HL-60/S4 treated with retinoic acid at 250 ng/mL for 4 days and 3 days (cell line): ENCODE measurements around the gene TRERF1.
"Not testable (repeated sequence)": the region's sequence is repeated elsewhere in the genome, so short reads cannot be mapped to it uniquely, and the experiment has no call there.

Experiments used
- in situ Hi-C: fragments of 300-500 bp; cut with MboI; formaldehyde crosslinking; loops from 2 replicates; pipeline ENCODE4 v1.7.0; 2022; ENCODE audit warnings: low sequenced_read_pairs

TRERF1 gene

DNA sequence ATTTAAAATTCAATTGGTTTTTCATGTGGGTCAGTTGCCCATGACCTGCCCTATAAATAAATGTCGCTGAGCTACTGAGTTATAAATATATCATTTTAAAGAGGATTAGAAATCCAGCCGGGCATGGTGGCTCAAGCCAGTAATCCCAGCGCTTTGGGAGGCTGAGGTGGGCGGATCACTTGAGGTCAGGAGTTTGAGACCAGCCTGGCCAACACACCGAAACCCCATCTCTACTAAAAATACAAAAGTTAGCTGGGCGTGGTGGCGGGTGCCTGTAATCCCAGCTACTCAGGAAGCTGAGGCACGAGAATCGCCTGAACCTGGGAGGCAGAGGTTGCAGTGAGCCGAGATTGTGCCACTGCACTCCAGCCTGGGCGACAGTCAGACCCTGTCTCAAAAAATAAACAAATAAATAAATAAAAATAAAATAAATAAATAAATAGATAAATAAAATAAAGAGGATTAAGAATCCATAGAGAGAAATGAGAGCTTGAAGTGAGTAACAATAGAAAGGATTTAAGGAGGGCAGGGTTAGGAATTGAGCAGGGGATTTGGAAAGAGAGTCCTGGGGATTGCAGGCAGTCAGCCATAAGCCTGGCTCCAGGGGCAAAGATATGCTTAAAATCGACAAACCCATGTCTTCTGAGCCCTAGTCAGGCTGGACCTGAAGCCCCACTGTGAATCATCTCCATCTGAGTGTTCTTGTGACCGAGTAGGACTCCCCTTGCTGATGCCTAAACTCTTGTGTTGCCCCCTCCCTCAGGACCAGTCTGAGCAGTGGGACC is 249.4 kb downstream of the TRERF1 start:
- in situ Hi-C loops, result not testable (repeated sequence)

DNA sequence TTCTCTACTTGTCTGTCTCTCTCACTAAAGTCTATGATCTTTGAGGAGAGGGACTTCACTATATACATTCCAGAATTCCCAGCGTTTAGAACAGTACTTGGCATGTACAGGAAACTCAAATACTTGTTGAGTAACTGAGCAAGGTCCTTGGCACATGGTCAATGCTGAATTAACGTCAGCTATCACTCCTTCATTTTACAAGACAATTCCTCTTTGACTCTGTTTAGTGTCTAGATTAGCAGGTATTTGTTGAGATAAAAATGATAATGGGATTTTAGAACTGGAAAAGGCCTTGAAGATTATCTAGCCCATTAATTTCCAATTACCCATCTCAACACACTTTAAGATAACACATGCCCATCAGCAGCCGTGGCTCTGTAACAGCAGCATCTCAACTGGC is 250.3 kb downstream of the TRERF1 start:
- in situ Hi-C loops, result no loop called here

DNA sequence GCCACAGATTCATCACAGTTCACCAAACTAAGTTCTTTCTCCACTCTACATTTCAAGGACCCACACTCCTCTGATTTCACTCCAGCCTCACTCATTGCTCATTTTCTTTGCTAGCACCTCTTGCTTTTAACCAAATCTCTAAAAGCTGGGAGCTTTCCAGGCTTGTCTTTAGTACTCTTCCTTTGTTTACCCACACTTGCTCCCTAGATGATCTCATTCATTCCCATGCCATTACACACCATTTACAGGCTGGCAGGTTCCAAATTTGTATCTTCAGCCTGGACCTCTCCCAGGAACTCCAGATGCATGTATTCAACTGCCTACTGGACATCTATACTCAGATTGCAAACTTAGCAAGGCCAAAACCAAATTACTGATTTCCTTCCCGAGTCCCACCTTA is 251.7 kb downstream of the TRERF1 start:
- in situ Hi-C loops, result no loop called here

DNA sequence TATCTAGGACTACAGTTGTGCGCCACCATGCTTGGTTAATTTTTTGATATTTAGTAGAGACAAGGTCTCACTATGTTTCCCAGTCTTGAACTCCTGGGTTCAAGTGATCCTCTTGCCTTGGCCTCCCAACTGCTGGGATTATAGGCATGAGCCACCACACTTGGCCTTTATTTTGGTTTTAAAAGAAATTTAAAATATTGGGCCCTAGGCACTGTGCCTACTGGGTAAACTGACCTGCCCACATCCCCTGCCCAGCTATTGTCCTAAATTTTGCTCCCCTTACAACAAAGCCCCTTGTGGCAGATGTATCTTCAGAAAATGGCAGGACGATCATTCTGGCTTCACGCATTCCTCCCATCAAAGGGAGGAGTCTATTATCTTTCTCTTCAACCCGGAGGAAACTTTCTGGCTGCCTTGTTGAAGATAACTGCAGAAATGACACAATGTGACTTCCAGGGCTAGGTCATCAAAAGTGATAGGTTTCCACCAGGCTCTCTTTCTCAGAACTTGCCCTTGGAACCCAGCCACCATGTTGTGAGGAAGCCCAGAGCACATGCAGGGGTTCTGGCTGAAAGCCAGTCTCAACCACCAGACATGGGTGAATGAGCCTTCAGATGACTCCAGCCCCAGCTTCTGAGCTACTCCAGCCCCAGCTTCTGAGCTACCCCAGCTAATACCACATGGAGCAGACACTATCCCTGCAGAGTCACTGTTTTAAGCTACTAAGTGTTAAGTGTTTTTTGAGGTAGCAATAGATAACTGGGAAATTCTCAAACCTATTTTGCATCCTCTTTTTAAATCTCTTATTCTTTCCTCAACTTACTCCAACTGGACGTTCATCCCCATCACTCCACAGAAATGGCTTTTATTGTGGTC is 252.4 kb downstream of the TRERF1 start:
- in situ Hi-C loops, result no loop called here

DNA sequence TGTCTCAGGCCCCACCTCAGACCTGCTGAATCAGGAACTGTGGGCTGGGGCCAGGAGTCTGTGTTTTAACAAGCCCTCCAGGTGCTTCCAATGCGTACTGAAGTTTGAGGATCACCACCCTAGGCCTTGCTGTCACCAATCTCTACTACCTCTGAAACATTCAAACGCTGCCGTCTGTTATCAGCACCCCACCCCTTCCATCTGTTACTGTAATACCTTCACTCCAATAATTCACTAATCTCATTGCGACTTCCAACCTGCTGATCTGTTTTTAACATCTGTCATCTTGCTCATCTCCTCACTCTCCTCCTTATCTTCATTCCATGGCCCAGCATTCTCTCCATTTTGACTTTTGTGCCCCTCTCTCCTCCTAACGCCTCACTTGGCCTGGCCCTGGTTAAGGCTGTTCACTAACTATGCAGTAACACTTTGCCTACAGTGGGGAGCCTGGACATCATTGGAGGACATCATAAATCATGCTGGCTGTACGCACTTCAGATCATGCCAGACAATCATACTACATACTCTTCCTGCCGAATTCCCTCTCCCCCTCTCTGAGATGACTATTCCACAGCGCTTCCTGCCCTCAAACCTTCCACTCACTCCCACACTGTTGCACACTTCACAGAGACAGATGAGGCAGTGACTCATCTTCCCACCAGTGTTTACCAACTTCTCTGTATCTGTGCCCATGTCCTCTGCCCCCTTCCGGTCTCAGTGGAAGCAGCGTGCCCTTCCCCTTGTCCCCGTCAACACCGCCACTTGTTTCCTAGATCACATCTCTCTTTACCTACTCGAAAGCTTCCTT is 254.0 kb downstream of the TRERF1 start:
- in situ Hi-C loops, result no loop called here

DNA sequence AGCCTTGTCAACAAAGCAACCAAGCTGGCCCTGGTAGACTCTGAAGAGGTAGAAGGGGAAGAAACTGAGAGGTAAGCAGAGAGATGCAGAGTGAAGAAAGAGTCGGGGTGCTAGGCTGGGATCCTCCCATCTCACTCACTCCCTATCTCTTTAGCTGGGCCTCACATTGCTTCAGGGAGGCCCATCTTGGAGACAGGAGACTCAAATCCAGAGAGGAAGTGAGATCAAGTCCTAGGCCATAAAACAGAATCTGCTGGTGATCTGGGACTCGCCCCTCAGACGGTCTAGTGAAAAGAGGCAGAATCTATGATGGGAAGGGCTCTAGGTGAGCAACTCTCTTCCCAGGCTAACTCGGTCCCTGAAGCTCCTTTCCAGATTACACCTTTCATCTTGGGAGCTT is 256.3 kb downstream of the TRERF1 start:
- in situ Hi-C loops, result no loop called here

DNA sequence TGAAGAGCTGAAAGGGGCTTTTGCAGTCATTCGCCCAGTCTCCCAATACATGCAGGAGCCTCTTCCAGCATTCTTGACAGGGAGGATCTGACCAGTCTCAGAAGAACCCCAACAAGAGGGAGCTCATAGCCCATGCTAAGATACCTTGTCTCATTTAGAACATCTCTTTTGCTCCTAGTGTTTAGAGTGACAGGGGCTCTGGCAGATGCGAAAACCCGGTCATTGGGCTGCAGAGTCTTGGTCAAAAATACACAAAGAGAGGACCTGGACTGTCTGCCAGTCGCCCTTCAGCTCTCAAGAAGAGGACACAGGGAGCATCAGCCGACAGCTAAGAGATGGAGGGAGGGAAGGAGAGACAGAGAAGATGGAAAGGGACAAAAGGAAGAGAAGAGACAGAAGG is 257.7 kb downstream of the TRERF1 start:
- in situ Hi-C loops, result no loop called here

DNA sequence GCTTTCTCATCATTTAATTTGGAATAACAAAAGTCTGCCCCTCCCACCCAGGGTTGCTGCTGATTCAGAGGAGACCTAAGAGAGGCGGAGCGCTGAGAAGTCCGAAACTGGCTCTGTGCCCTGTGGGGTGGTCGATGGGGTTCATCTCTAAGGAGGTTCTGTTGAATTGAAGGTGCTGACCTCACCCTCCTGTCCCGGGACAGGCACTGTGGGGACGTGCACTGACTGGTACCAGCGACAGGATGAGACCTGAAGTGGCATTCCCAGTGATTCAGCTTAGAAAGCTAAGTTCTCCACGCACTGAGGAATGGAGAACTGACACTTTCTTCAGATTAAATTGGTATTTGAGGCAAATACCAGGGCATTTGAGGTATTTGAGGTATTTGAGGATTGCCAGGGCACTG is 258.2 kb downstream of the TRERF1 start:
- in situ Hi-C loops, result no loop called here

DNA sequence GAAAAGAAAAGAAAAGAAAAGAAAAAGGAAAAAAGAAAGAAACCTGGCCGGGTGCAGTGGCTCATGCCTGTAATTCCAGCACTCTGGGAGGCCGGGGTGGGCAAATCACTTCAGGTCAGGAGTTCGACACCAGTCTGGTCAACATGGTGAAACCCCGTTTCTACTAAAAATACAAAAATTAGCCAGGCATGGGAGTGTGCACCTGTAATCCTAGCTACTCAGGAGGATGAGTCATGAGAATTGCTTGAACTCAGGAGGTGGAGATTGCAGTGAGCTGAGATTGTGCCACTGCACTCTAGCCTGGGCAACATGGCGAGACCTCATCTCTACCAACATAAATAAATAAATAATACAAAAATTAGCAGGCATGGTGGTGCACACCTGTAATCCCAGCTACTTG is 259.3 kb downstream of the TRERF1 start:
- in situ Hi-C loops, result not testable (repeated sequence)

DNA sequence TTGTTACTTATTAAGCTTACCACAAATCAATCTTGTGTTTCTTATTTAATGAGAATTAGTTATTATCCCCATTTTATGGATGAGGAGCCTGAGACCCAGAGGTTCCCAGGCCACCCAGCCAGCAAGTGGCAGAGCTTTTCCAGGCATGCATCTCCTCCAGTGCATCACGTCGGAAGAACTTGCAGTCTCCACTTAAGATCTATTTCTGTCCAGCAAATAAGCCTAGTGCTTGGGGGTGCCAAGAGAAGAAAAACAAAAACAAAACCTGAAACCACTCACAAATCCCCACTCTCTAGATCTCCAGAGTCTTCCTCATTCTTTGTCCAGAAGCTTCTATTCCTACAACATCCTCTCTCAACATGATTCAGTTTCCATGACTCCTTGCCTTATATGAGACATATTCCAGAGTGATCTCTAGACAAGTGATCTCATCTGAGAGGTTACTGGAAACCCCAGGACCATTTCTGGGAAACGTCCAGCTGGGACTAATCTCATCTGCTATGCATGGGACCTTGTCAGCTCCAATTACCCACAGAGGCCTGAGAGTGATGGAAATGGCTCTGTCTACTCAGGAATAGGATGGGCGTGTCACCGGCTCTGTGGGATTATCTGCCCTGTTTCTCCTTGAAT is 261.1 kb downstream of the TRERF1 start:
- in situ Hi-C loops, result no loop called here

DNA sequence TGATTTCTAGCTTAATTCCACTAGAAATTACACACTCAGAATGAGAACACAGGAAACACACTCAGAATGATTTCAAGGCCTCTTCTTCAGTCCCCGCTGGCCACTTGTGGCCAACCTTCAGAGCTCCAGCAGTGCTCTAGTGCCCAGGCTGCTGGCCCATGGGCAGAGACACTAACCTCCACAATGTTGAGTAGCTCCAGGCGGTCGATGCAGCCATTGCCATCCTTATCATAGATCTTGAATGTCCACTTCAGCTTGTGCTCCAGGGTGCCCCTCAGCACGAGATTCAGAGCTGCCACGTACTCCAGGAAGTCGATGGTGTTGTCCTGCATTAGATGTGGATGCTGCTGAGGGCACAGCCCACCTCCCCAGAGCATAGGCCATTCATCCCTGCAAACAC is 263.3 kb downstream of the TRERF1 start:
- in situ Hi-C loops, result no loop called here

DNA sequence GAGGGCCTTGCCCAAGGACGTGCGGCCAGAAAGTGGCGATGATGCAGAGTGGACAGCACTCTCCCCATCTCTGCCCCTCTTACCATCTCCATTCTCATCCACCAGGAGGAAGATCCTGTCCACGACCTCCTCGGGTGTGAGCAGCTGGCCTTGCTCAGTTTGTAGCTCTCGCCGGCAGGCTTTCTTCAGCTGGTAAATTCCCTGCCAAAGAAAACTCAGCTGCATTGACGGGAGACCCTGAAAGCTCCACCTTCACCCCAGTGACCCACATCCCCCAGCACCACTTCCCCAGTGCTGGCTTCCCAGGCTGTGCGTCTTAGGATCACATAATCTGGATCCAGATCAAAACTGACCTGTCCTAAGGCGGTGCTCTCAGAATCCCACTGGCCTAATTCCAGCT is 266.1 kb downstream of the TRERF1 start:
- in situ Hi-C loops, result no loop called here

DNA sequence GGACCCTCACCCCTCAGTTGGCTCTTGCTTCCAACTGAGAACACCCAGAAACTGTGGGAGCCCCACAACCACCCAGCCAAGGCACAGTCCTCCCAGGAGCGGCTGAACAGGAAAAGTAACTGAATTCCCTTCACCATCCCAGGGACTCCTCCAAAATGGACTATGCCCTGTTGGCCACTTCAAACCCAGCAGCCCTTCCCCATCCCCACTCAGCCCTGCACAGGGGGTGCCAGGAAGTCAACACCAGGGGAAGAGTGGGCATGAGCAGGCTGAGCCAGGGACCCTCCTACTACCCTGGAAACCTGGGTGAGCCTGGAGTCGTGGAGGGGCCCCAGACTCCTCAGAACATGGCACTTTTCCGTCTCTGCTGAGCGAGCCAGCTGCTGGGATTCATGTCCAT is 267.3 kb downstream of the TRERF1 start:
- in situ Hi-C loops, result no loop called here

DNA sequence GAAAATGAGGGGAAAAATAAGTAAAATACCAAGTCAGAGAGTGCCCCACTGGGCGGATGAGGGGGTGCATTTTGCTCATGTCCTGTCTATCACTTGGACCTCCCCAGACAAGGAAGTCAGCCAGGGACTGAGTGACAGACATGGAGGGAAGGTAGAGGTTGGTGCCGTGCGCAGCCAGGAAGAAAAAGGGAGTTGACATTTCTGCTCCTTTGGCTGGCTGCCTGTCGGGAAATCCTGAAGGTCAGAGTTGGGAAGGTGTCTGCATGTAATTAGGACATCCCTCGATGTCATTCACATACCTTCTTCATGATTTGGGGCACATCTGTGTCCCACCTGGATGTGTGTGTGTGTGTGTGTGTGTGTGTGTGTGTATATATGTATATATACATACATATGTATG is 269.6 kb downstream of the TRERF1 start:
- in situ Hi-C loops, result no loop called here

DNA sequence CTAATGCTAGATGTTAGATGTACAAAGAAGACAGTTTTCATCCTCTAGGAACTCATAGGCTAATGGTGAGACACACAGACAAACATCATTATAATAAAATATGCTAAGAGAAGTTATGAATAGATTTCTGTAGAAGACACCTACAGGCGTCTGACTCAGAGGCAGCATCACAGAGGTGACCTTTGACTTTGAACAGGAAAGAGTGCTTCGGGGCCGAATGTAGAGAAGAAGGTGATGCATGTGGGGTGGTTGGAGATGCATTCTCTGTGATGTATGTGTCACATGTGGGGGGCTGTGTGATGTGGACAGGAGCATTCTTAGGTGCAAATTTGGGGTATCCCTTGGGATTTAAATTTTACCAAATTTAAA is 271.8 kb downstream of the TRERF1 start:
- in situ Hi-C loops, result no loop called here

DNA sequence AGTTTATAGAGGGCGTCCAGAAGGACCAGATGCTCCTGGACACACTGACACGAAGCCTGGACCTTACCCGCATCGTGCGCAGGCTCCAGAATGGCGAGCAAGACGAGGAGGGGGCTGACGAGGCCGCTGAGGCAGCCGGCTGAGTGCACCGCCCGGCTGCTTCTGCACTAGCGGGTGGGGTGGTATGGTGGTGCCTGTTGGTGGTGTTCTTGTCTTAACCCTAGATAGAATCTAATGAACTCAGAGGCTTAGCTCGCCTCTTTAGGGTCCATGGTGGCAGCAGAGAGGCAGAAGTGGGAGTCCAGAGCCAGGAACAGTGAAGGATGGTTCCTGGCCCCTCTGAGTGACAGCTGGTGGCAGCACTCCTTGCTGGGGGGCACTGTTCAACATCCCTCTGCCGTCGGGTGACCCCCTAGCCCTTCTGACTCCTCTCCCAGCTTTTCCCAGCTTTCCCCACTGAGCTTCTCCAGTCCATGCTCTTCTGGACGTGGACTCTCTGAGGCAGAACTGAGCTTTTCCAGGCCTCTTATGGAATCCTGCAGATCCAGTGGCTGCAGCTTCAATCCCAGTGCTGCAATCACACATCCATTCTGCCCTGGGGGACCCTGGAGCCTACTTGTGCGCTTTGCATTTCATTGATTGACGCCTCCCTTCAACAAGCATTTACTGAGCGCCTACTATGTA is 272.3 kb downstream of the TRERF1 start:
- in situ Hi-C loops, result no loop called here

DNA sequence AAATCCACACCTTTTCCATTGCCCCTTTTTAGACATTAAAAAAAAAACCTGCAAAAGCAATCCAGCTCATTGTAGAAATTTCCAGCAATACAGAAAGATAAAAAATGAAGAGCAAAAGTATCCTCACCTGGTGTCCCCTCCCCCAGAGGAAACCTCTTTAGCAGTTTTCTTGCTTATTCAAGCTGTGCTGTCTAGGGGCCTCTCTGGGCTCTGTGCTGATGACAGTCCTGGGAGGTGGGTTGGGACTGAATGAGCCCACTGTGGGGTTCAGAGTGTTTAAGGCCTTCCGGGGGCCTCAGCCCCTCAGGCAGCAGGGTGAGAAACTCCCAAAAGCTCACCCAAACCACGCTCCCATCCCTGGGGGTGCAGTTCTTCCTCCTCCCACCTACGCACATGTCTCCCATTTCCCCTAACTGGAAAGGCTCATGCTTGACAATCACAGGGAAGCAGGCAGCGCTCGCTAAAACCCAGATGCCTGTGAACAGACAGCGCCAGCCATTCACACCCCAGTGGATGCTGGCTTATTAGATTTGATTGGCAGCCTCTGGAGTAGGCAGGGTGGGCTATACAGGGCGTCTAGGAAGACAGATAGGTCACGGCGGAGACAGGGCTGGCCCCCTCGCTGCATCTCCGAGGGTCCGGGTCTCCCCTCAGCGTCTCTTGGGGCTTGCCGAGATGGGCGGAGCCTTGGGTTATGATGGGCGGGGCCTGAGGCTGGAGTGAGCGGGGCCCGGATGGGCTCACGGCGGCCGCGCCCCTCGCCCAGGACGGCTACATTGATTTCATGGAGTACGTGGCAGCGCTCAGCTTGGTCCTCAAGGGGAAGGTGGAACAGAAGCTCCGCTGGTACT is 274.0 kb downstream of the TRERF1 start:
- in situ Hi-C loops, result no loop called here

DNA sequence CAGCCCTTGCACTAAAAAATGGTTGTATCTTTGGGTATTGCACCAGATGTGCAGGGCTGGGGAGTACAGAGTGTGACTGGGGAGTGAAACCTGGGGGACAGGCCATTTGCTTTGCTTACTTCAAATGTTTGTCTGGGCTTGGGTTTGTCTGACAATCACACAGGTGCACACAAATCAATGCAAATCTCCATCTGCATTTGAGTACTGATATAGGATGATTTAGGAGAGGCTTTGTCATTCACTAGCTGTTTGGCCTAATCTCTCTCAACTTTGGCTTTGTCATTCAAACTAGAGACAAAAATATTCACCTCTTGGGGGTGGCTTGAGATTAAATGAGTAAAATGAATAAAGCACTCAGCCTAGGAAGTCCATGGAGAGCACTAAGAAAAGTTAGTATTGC is 274.7 kb downstream of the TRERF1 start:
- in situ Hi-C loops, result no loop called here

DNA sequence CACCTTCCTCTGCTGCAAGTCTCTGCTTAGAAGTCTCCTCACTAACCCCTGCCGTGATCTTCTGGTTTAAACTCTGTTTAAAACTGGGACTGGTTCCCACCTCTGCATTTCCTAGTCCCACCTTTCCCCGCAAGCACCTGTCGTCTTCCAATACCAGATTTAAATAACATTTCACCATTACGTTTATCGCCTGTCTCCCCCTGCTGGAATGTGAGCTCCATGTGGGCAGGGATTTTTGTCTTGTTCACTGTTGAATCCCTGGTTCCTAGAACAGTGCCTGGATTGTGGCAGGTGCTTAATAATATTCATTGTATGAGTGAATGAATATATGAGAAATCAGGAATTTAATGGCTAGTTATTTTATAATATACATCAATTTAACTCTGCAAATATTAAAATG is 275.9 kb downstream of the TRERF1 start:
- in situ Hi-C loops, result no loop called here
